Stimulated activated naive CD4-positive, alpha-beta T cell (primary cell): ENCODE measurements around the gene ITGBL1.

Source experiments
- DNase-seq, 6 experiments: peaks; one replicate each; lab custom pipeline; 2025; lab: John Stamatoyannopoulos, UW

Gene ITGBL1

DNA sequence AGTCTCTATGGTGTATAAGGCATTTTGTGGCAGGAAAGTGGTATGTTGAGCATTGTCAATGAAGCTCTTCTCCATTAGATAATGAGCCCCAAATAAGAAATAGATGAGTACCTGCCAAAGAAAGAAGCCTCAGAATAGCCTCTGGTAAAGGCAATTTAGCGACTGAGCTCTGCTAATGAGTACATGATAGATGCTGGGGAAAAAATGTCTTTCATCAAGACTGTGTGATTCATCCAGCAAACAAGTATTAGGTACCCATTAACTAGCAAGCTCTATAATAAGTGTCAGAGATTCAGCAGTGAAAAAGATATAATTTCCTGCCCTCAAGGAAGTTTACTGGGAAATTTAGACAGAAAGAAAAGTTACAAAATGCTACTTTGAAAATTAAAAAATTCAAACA, 294.6 kb downstream of the ITGBL1 start:
- no peak for DNase-seq

DNA sequence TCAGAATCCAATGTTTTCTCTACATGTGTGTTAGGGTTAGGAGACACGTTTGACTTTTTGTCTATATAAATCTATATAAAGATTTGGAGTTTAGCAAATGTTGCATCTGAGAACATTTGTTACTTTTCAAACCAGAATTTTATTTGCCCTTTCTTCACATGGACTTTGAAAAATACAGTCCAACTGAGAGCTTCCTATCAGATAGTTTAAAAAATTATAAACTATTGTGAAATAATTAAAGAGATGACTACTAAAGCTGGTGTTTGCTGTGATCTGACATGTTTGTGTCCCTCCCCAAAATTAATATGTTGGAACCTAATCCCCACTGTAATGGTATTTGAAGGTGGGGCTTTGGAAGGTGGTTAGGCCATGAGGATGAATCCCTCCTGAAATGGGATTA, 297.1 kb downstream of the ITGBL1 start:
- DNase-seq: no peak

DNA sequence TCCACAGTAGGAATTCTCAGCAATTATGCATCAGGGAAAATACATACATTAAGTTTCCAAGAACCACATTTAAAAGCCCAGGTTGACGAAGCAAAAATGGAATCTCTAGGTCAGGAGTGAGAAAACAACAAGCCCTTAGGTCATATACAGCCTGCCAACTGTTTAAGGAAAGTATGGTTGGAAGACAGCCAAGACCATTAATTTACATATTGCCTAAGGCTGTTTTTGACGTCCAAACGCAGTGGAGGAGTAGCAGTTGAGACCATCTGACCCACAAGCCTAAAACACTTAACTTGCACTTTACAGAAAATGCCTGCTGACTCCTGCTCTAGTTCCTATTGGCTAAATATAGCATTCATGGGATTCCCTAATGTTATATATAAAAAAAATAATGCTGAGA, 299.0 kb downstream of the ITGBL1 start:
- DNase-seq: no peak

DNA sequence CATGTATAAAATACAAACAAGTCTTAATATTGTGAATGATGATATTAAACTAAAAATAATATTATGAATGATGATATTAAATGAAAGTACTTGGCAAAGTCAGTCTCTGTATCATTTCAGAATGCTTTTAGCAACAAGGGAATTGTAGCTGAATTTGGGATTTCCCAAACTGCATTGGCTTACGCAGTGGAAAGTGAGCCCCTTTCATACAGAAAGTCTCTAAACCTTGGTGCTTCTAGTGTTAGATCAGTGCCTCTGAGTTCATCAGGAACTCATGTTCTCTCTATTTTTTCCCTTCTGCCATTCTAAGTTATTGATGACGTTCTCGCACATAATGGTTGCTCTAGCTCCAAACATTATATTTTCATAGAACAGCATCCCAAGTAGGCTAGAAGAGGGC, 300.0 kb downstream of the ITGBL1 start:
- DNase-seq: no peak

DNA sequence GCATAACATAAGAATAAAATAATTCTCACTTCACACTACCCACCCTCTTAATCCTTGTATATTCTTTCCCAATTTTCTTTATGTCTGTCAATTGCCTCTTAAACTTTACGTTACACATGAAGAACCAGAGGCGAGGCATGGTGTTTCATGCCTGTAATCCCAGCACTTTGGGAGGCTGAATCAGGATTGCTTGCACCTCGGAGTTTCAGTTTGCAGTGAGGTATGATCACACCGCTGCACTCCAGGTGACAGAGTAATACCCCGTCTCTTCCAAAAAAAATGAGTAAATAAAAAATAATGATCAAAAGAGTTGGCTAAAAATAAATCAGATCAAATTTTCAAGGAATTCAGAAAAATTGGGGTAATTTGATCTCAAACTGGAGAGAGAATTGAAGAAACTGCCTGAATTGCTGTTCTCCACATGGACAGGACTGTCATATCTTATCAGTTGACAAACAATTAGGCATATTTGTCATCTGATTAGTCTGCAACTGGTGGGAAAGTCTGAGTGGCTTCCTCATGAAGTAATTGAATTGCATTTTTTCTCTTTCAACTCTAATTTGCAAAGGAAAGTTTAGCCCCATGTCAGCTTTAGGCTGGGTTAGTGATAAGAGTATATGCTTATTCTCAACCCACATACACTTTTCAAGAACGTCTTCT, 302.9 kb downstream of the ITGBL1 start:
- no peak for DNase-seq

DNA sequence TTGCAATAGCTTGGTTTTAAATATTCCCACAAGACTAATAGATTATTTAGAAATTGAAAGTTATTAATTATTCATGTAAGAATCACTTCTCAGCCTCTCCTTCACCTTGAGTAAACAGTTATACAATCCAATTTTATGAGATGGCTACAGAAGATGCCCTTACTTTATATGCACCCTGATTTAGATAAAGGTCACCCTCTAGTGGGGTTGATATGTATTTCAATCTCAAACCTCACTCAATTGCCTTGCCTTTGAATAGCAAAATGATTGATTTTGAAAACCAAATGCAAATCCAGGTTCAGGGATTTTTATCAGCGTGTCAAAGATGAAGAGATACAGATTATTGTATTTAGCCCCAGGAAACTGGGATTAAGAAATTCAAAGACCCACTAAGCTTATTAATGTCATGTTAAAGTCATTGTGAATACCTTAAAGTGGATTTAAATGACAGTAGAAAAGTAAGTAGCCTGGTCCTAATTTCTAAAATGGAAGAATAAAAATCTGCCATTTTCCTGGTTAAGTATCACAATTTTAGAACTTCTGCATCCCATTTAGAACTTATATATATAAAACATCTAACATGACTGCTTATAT, 305.1 kb downstream of the ITGBL1 start:
- DNase-seq: peak in 2 of 6 experiments; percentile 3 to 5

DNA sequence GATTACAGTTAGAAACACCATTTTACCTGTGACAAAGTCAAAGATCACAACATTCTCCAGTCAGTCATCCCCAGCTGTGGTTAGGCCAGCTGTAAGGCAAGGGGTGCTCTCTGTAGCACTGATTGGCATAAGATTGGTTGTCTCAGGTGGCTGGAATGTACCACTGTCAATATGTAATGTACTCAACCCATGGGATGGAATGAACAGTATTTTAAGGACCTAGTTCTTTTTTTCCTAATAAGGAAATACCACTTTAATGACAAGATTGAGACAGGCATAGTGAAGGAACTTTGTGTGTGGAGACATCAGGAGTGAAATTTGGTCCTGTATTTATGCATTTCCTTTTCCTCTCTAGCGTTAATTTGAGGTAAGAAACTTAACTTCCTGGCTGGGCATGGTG, 310.7 kb downstream of the ITGBL1 start:
- no peak for DNase-seq
